Mammary epithelial cell (primary cell): Measurements from ENCODE around the gene PPP1R15B.

Experiments used
- CTCF ChIP-seq, 2 donors: IDR thresholded peaks in 1 of 2; conservative IDR thresholded peaks in 1 of 2; 2 replicates each; pipeline ENCODE4 v1.5.1; 2011 to 2012; ENCODE audit warnings: inconsistent platforms in 2 of 2, low read length in 2 of 2, mild to moderate bottlenecking in 2 of 2, control low read depth in 1 of 2, low read depth in 1 of 2; ENCODE audit not compliant: insufficient read depth in 1 of 2; ENCODE audit errors: extremely low read depth in 1 of 2
- EZH2 ChIP-seq: IDR thresholded peaks from 2 replicates; pipeline ENCODE4 v1.6.1; 2012; ENCODE audit warnings: low read length, inconsistent platforms, borderline replicate concordance

- TF ChIP-seq CTCF (conservative IDR thresholded peaks at IDR 0.05 in 1 of 2, IDR thresholded peaks at IDR 0.05 in 1 of 2; ENCODE audit: extremely low read depth in 1 of 2, insufficient read depth in 1 of 2, low read depth in 1 of 2, low read length in 2 of 2) (no peak), EZH2 (no peak)
Observed at GRCh38 chr1:204434116-204434755, 22.6 kb upstream of the PPP1R15B start.
